Measurements from ENCODE around the gene LGI4. TPM values are rescaled to one million over a fixed set of nuclear protein-coding genes. Genes with fewer than 3 reads are reported as not detected.
"Not testable (repeated sequence)": the region's sequence is repeated elsewhere in the genome, so short reads cannot be mapped to it uniquely, and the experiment has no call there.

The LGI4 gene
- total RNA-seq, 1 experiment from 2014 or later: not detected

DNA sequence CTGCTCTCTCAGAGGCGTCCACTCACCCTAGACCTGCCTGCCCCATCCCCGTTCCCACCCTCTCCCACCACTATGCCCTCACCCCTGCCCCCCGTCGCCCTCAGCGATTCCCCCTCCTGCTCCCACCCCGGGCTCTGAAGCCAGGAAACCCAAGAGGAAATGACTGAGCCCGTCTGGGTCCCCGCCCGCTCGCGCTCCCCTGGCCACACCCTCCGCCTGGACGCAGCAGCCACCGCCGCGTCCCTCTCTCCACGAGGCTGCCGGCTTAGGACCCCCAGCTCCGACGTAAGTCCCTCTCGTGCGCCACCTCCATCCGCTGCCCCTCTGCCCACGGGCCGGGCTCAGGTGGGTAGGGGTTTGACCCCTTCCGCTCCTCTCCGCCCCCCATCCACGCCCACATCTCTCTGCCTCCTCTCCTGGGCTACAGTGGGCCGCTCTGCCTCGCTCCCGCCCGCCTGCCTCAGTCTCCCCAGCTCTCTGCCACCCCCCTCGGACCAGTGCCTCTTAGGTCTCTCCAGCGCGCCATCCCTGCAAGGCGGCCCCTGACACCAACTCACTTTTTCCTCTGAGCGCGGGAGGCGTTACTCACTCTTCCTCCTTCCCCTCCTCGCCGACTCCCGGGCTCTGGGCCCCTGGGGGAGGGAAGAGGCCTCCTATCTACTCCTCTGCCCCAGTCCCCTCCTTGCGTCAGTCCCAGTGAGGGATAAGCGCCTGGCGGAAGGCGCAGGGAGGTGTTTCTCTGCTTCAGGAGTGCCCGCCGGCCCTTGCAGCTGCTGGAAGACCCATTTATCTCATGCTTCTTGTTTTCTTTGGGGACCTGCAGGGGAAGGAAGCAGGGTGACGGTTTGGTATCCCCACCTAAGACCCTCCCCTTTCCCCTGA lies 19.9 kb upstream of the LGI4 start, which contains the start of gene FXYD5:
Gene FXYD5 (plus strand): TSS at position 211 of the 882 bp plus-strand sequence. CDS start 816 bp downstream, outside the sequence.
- DNase-seq (ENCODE audit: low spot score): peak; percentile 76
- Histone ChIP-seq H3K4me3 (ENCODE audit: low read depth, low read length, poor library complexity, severe bottlenecking) (peak within 1 kb of the TSS; percentile 66), H3K9me3 (ENCODE audit: low read depth, low read length, poor library complexity, severe bottlenecking) (no peaks in the 10 kb centered on the region), H3K27me3 (replicated peaks; ENCODE audit: insufficient read depth, low read depth, low read length, poor library complexity) (peaks cover 25% of the 10 kb centered on the region), H3K36me3 (ENCODE audit: insufficient read depth, low read length, poor library complexity, severe bottlenecking) (no peaks in the 10 kb centered on the region), H3K27ac (ENCODE audit: low read depth, low read length, poor library complexity, severe bottlenecking) (peak within 1 kb of the TSS; percentile 38), H3K4me1 (ENCODE audit: insufficient read depth, low read length, poor library complexity, severe bottlenecking) (peaks cover 6% of the 10 kb centered on the region)
- BruUV-seq (replicated peaks): no TSS peak
- intact Hi-C loops (cut with micrococcal nuclease; ENCODE audit: unreplicated experiment): loop anchor here (10.0 kb wide), 1 partner anchor 90 kb away; the partner anchor contains the start of gene LSR
- no peak for TF ChIP-seq EZH2 (IDR thresholded peaks at IDR 0.05; ENCODE audit: borderline replicate concordance, low read depth, low read length, poor library complexity, severe bottlenecking)
- no peak for TF ChIP-seq CTCF (conservative IDR thresholded peaks at IDR 0.05; ENCODE audit: low read depth, low read length)
- CTCF ChIA-PET: interaction anchor here (0.6 to 0.9 kb wide), 2 partner anchors 13 to 339 kb away, joined by 3 to 6 read pairs; no protein-coding TSS in a partner anchor
- POLR2A ChIA-PET (ENCODE audit: low non-redundant PET): no interaction called here

- no TSS peak for BruUV-seq (replicated peaks)
- H3K4me1 ChIP-seq (ENCODE audit: insufficient read depth, low read length, poor library complexity, severe bottlenecking): peaks cover 6% of the 10 kb centered on the region
- no peak overlapping the region for H3K27ac ChIP-seq (ENCODE audit: low read depth, low read length, poor library complexity, severe bottlenecking)
- TF ChIP-seq EZH2 (IDR thresholded peaks at IDR 0.05; ENCODE audit: borderline replicate concordance, low read depth, low read length, poor library complexity, severe bottlenecking) (no peak), CTCF (conservative IDR thresholded peaks at IDR 0.05; ENCODE audit: low read depth, low read length) (peak; percentile 64)
- no peaks in the 10 kb centered on the region for H3K9me3 ChIP-seq (ENCODE audit: low read depth, low read length, poor library complexity, severe bottlenecking)
- H3K27me3 ChIP-seq (replicated peaks; ENCODE audit: insufficient read depth, low read depth, low read length, poor library complexity): peaks cover 25% of the 10 kb centered on the region
- ChIA-PET POLR2A (ENCODE audit: low non-redundant PET) (no interaction called here), CTCF (interaction anchor here (0.9 kb wide), 1 partner anchor 12 kb away, joined by 6 read pairs; no protein-coding TSS in a partner anchor)
- peak overlapping the region; percentile 66 for H3K4me3 ChIP-seq (ENCODE audit: low read depth, low read length, poor library complexity, severe bottlenecking)
- DNase-seq (ENCODE audit: low spot score): peak; percentile 69
- H3K36me3 ChIP-seq (ENCODE audit: insufficient read depth, low read length, poor library complexity, severe bottlenecking): no peaks in the 10 kb centered on the region
- intact Hi-C loops (cut with micrococcal nuclease; ENCODE audit: unreplicated experiment): loop anchor here (10.0 kb wide), 1 partner anchor 91 kb away; the partner anchor contains the start of gene LSR
Measured at GRCh38 chr19:35153701-35154524, 19.1 kb upstream of the LGI4 start.

DNA sequence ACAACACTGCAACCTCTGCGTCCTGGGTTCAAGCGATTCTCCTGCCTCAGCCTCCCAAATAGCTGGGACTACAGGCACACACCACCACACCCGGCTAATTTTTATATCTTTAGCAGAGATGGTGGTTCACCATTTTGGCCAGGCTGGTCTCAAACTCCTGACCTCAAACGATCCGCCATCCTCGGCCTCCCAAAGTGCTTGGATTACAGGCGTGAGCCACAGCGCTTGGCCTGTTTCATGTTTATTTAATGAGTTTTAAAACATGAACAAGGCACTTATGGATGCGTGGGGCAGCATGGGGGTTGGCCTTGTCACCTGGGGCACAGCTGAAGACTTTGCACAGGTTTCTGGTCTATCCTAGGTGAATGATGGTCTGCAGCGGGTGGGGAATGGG lies 18.3 kb upstream of the LGI4 start:
- CTCF ChIA-PET; POLR2A ChIA-PET (ENCODE audit: low non-redundant PET); H3K4me1 ChIP-seq (ENCODE audit: insufficient read depth, low read length, poor library complexity, severe bottlenecking); BruUV-seq (replicated peaks); DNase-seq (ENCODE audit: low spot score); H3K36me3 ChIP-seq (ENCODE audit: insufficient read depth, low read length, poor library complexity, severe bottlenecking); H3K4me3 ChIP-seq (ENCODE audit: low read depth, low read length, poor library complexity, severe bottlenecking); H3K9me3 ChIP-seq (ENCODE audit: low read depth, low read length, poor library complexity, severe bottlenecking); H3K27ac ChIP-seq (ENCODE audit: low read depth, low read length, poor library complexity, severe bottlenecking): not testable (repeated sequence)
- H3K27me3 ChIP-seq (replicated peaks; ENCODE audit: insufficient read depth, low read depth, low read length, poor library complexity): peaks cover 25% of the 10 kb centered on the region
- intact Hi-C loops (cut with micrococcal nuclease; ENCODE audit: unreplicated experiment): loop anchor here (10.0 kb wide), 1 partner anchor 92 kb away; the partner anchor contains the start of gene LSR

Data from A673 (cell line).